ENCODE results near the gene DNER. TPM values are rescaled to one million over a fixed set of nuclear protein-coding genes. Genes with fewer than 3 reads are reported as not detected.
A peak's percentile ranks its signal among the peaks of the same experiment; 100 is the strongest.

DNER gene
- total and polyA plus RNA-seq, 10 of the 15 experiments (the other 5 are each of a cell fraction or from before 2014, with no cell fraction given): 0.04 to 0.08 (median 0.07) TPM; not detected in 7

- WGBS (ENCODE audit: insufficient coverage, insufficient replicate concordance, low lambda C conversion rate, missing lambda C conversion rate): 4% methylated on average over 59 of the region's 61 CpGs
Observed at GRCh38 chr2:229713371-229714079, 830 bp downstream of the DNER start.

GRCh38 chr2:229712136-229712535 is 2.2 kb downstream of the DNER start:
- Histone ChIP-seq H3K4me3 (no peak overlapping the region), H3K27ac (ENCODE audit: control insufficient read depth, insufficient read depth) (no peak overlapping the region), H4K20me1 (ENCODE audit: control insufficient read depth, insufficient read depth) (no peaks in the 10 kb centered on the region), H3K79me2 (ENCODE audit: control insufficient read depth, insufficient read depth, low read length) (no peaks in the 10 kb centered on the region), H3K9ac (ENCODE audit: control insufficient read depth, insufficient read depth, low read length) (no peak overlapping the region), H3K4me1 (ENCODE audit: control insufficient read depth, insufficient read depth, low read length) (no peaks in the 10 kb centered on the region), H2AFZ (ENCODE audit: control insufficient read depth, low read depth, low read length) (no peak overlapping the region), H3K9me3 (replicated peaks; ENCODE audit: control insufficient read depth, insufficient read depth, low read length) (no peaks in the 10 kb centered on the region), H3K27me3 (replicated peaks in 1 of 2; ENCODE audit: control insufficient read depth in 2 of 2, insufficient read depth in 2 of 2, low read length in 1 of 2) (peaks cover 8 to 44% of the 10 kb centered on the region in 2 experiments), H3K36me3 (ENCODE audit: control insufficient read depth in 2 of 2, insufficient read depth in 2 of 2, low read length in 1 of 2) (no peaks in the 10 kb centered on the region), H3K4me2 (ENCODE audit: control insufficient read depth, insufficient read depth) (no peak overlapping the region)
- in situ Hi-C loops (cut with MboI) (no loop called here), intact Hi-C loops (cut with micrococcal nuclease; ENCODE audit: unreplicated experiment) (no loop called here)
- TF ChIP-seq, protein P1, sequence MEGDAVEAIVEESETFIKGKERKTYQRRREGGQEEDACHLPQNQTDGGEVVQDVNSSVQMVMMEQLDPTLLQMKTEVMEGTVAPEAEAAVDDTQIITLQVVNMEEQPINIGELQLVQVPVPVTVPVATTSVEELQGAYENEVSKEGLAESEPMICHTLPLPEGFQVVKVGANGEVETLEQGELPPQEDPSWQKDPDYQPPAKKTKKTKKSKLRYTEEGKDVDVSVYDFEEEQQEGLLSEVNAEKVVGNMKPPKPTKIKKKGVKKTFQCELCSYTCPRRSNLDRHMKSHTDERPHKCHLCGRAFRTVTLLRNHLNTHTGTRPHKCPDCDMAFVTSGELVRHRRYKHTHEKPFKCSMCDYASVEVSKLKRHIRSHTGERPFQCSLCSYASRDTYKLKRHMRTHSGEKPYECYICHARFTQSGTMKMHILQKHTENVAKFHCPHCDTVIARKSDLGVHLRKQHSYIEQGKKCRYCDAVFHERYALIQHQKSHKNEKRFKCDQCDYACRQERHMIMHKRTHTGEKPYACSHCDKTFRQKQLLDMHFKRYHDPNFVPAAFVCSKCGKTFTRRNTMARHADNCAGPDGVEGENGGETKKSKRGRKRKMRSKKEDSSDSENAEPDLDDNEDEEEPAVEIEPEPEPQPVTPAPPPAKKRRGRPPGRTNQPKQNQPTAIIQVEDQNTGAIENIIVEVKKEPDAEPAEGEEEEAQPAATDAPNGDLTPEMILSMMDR (IDR thresholded peaks at IDR 0.05 in 2 of 3, conservative IDR thresholded peaks at IDR 0.05 in 1 of 3; ENCODE audit: control insufficient read depth in 2 of 3, extremely low read depth in 1 of 3, insufficient read depth in 1 of 3, low read depth in 3 of 3, low read length in 3 of 3): peak in 1 of 3 experiments; percentile 12; a peak in 1 of 6 replicates
- TF ChIP-seq MXI1 (IDR thresholded peaks at IDR 0.05; ENCODE audit: low read depth, low read length) (no peak), BCL11A (IDR thresholded peaks at IDR 0.05; ENCODE audit: low read depth, low read length) (no peak), STAT1 (conservative IDR thresholded peaks at IDR 0.05) (no peak)
- TF ChIP-seq, protein P2, sequence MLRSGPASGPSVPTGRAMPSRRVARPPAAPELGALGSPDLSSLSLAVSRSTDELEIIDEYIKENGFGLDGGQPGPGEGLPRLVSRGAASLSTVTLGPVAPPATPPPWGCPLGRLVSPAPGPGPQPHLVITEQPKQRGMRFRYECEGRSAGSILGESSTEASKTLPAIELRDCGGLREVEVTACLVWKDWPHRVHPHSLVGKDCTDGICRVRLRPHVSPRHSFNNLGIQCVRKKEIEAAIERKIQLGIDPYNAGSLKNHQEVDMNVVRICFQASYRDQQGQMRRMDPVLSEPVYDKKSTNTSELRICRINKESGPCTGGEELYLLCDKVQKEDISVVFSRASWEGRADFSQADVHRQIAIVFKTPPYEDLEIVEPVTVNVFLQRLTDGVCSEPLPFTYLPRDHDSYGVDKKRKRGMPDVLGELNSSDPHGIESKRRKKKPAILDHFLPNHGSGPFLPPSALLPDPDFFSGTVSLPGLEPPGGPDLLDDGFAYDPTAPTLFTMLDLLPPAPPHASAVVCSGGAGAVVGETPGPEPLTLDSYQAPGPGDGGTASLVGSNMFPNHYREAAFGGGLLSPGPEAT (IDR thresholded peaks at IDR 0.05; ENCODE audit: low read depth): no peak
- CTCF ChIA-PET: interaction anchor here (0.6 kb wide), 1 partner anchor 496 kb away, joined by 3 read pairs; no protein-coding TSS in a partner anchor
- RAD21 ChIA-PET (ENCODE audit: unreplicated experiment): no interaction called here
- POLR2A ChIA-PET: no interaction called here
- ATAC-seq: no peak
- no TSS peak for BruUV-seq (replicated peaks)
- peak; percentile 65 for FAIRE-seq
- 17% methylated on average over 3 of the region's 3 CpGs for WGBS (ENCODE audit: insufficient coverage, insufficient replicate concordance, low lambda C conversion rate, missing lambda C conversion rate)
- DNase-seq (ENCODE audit: low read depth, low spot score): no peak
- SMC1A ChIA-PET (ENCODE audit: uncharacterized antibody, unreplicated experiment): no interaction called here

More at GRCh38 chr2:229713371-229714079, 830 bp downstream of the DNER start:
- Histone ChIP-seq H3K9me3 (replicated peaks; ENCODE audit: control insufficient read depth, insufficient read depth, low read length) (no peaks in the 10 kb centered on the region), H3K9ac (ENCODE audit: control insufficient read depth, insufficient read depth, low read length) (no peak overlapping the region), H2AFZ (ENCODE audit: control insufficient read depth, low read depth, low read length) (no peak overlapping the region), H3K27ac (ENCODE audit: control insufficient read depth, insufficient read depth) (no peak overlapping the region), H3K4me2 (ENCODE audit: control insufficient read depth, insufficient read depth) (peak overlapping the region; percentile 60; the same call in 1 of the 2 replicates), H3K27me3 (replicated peaks in 1 of 2; ENCODE audit: control insufficient read depth in 2 of 2, insufficient read depth in 2 of 2, low read length in 1 of 2) (peaks cover 8 to 41% of the 10 kb centered on the region in 2 experiments), H3K4me3 (no peak overlapping the region), H3K4me1 (ENCODE audit: control insufficient read depth, insufficient read depth, low read length) (no peaks in the 10 kb centered on the region), H4K20me1 (ENCODE audit: control insufficient read depth, insufficient read depth) (no peaks in the 10 kb centered on the region), H3K36me3 (ENCODE audit: control insufficient read depth in 2 of 2, insufficient read depth in 2 of 2, low read length in 1 of 2) (no peaks in the 10 kb centered on the region), H3K79me2 (ENCODE audit: control insufficient read depth, insufficient read depth, low read length) (no peaks in the 10 kb centered on the region)
- ATAC-seq (peak; percentile 31), DNase-seq (ENCODE audit: low read depth, low spot score) (no peak), FAIRE-seq (no peak)
- in situ Hi-C loops (cut with MboI) (no loop called here), intact Hi-C loops (cut with micrococcal nuclease; ENCODE audit: unreplicated experiment) (no loop called here)
- SMC1A ChIA-PET (ENCODE audit: uncharacterized antibody, unreplicated experiment): no interaction called here
- RAD21 ChIA-PET (ENCODE audit: unreplicated experiment): no interaction called here
- TF ChIP-seq BACH1 (IDR thresholded peaks at IDR 0.05; ENCODE audit: borderline replicate concordance): no peak
- BruUV-seq (replicated peaks): no TSS peak
- POLR2A ChIA-PET: no interaction called here
- CTCF ChIA-PET: no interaction called here
